ENCODE data around the gene IQGAP2.

The IQGAP2 gene

GRCh38 chr5:76755779-76756637, 352.9 kb downstream of the IQGAP2 start:
- no peak overlapping the region for H3K4me3 ChIP-seq (ENCODE audit: low read depth, low read length)
- DNase-seq (ENCODE audit: low read depth), result no peak
- no peak for TF ChIP-seq CTCF (conservative IDR thresholded peaks at IDR 0.05; ENCODE audit: low read depth, low read length)

DNA sequence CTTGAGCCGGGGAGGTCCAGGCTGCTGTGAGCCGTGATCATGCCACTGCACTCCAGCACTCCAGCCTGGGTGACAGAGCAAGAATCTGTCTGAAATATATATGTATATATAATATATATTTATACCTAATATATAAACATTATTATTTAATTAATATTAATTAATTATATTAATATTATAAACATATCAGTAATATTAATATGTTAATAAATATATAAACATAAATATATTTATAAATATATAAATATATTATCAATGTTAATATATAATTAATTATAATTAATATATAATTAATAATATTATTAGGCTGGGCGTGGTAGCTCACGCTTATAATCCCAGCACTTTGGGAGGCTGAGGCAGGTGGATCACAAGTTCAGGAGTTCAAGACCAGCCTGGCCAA, 354.0 kb downstream of the IQGAP2 start:
- no peak overlapping the region for H3K4me3 ChIP-seq (ENCODE audit: low read depth, low read length)
- DNase-seq (ENCODE audit: low read depth), result no peak
- no peak for TF ChIP-seq CTCF (conservative IDR thresholded peaks at IDR 0.05; ENCODE audit: low read depth, low read length)
